Bladder microvascular endothelial cell (primary cell): Measurements from ENCODE around the gene IGF2BP3. TPM values are rescaled to one million over a fixed set of nuclear protein-coding genes. Genes with fewer than 3 reads are reported as not detected.

Experiments
- total RNA-seq: library from RNA; depleted of rRNA; stranded (reverse); fragments of >200 nt; gene quantifications from 2 replicates; pipeline ENCODE4 v1.2.3, GENCODE V29; 2014

IGF2BP3 gene
- 13.1 and 15.0 TPM in 2 replicates for total RNA-seq

GRCh38 chr7:23470330-23471105, at the start of gene IGF2BP3:
IGF2BP3 (minus strand) TSS chr7:23470491; CDS start chr7:23470110, 381 bp downstream.

GRCh38 chr7:23298885-23299769, 171.2 kb downstream of the IGF2BP3 start, which contains the start of gene MALSU1:
MALSU1 (plus strand) TSS chr7:23299339; CDS start chr7:23299353, 14 bp downstream.

Other genes with a start within 250 kb of the IGF2BP3 start
- 0.31 and 0.32 TPM in 2 replicates for gene GPNMB, start 223.7 kb downstream of the IGF2BP3 start, total RNA-seq
- 67.0 and 78.4 TPM in 2 replicates for gene MALSU1, start 171.2 kb downstream of the IGF2BP3 start, total RNA-seq
- gene TRA2A, start 61.5 kb upstream of the IGF2BP3 start, total RNA-seq = 25.3 and 48.8 TPM in 2 replicates
- gene CCDC126, start 126.9 kb upstream of the IGF2BP3 start, total RNA-seq = 11.3 and 14.1 TPM in 2 replicates
- 4.2 and 8.6 TPM in 2 replicates for gene FAM221A, start 209.7 kb upstream of the IGF2BP3 start, total RNA-seq
- 0.13 TPM in 1 of 2 replicates, not detected in the other for gene STK31, start 239.7 kb upstream of the IGF2BP3 start, total RNA-seq